ENCODE measurements around the gene PEG3. TPM values are rescaled to one million over a fixed set of nuclear protein-coding genes. Genes with fewer than 3 reads are reported as not detected.
"Not testable (repeated sequence)": the region's sequence is repeated elsewhere in the genome, so short reads cannot be mapped to it uniquely, and the experiment has no call there.

The PEG3 gene
- total and polyA plus RNA-seq, 2 of the 4 experiments (the other 2 are of a cell fraction): not detected

DNA sequence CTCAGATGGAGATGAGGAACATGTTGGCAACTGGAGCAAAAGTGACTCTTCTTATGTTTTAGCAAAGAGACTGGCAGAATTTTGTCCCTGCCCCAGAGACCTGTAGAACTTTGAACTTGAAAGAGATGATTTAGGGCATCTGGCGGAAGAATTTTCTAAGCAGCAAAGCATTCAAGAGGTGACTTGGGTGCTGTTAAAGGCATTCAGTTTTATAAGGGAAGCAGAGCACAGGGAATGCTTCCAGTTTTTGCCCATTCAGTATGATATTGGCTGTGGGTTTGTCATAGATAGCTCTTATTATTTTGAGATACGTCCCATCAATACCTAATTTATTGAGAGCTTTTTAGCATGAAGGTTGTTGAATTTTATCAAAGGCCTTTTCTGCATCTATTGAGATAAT, 11.8 kb upstream of the PEG3 start:
- no CpG with 5 or more reads among the region's 2 CpGs for WGBS, 2 experiments (ENCODE audit: extremely low coverage in 2 of 2, insufficient read length in 1 of 2)
- POLR2A ChIA-PET (ENCODE audit: unreplicated experiment); dilution Hi-C loops (cut with HindIII; ENCODE audit: low sequenced_read_pairs, unreplicated experiment): not testable (repeated sequence)

More for the DNA sequence above, 11.8 kb upstream of the PEG3 start:
- intact Hi-C loops (cut with micrococcal nuclease); H3K56ac ChIP-seq (ENCODE audit: extremely low read depth, insufficient read depth, low read length); H3K36me3 ChIP-seq (ENCODE audit: control insufficient read depth, insufficient read depth, low read length); H2BK5ac ChIP-seq (ENCODE audit: low read depth, low read length, poor library complexity, severe bottlenecking); H3K79me1 ChIP-seq (ENCODE audit: low read depth in 1 of 2, low read length in 2 of 2); H3K4me3 ChIP-seq (ENCODE audit: insufficient read depth, low read depth, low read length); H2AK5ac ChIP-seq (ENCODE audit: low read depth, low read length); H3K14ac ChIP-seq (replicated peaks; ENCODE audit: low read depth, low read length); H4K20me1 ChIP-seq (ENCODE audit: insufficient read depth, low read length); BruUV-seq (replicated peaks); H3K23ac ChIP-seq (ENCODE audit: low read depth, low read length); H3K4me2 ChIP-seq (ENCODE audit: low read depth, low read length); H3K4me1 ChIP-seq (ENCODE audit: control insufficient read depth, insufficient read depth, low read length); in situ Hi-C loops (cut with MboI; ENCODE audit: low sequenced_read_pairs); H3K27me3 ChIP-seq (ENCODE audit: control insufficient read depth, insufficient read depth, low read length); DNase-seq; H2AK9ac ChIP-seq (replicated peaks; ENCODE audit: low read depth, low read length, poor library complexity); ATAC-seq (ENCODE audit: low read depth); CTCF ChIA-PET; H2BK15ac ChIP-seq (ENCODE audit: low read depth, low read length); H3K9me1 ChIP-seq (ENCODE audit: insufficient read depth, low read length); H3K18ac ChIP-seq (ENCODE audit: low read depth, low read length); H2BK120ac ChIP-seq (ENCODE audit: low read depth, low read length); H4K8ac ChIP-seq (ENCODE audit: low read depth in 2 of 2, low read length in 2 of 2); H2BK20ac ChIP-seq (ENCODE audit: low read depth, low read length); H3K4ac ChIP-seq (ENCODE audit: low read depth, low read length); H4K5ac ChIP-seq (ENCODE audit: low read depth, low read length); H3K27ac ChIP-seq (ENCODE audit: insufficient read depth, low read length); H2AFZ ChIP-seq (replicated peaks; ENCODE audit: low read length, poor library complexity); H4K91ac ChIP-seq (ENCODE audit: insufficient read depth, low read depth, low read length); H3K9ac ChIP-seq (ENCODE audit: low read depth, low read length): not testable (repeated sequence)
- peaks cover 16% of the 10 kb centered on the region for H3K9me3 ChIP-seq (ENCODE audit: control insufficient read depth, insufficient read depth, low read length)

Measured in IMR-90 (cell line).